HEK293T (cell line): ENCODE results near the gene KCNF1.

ENCODE experiments used
- CTCF ChIA-PET: fragments of 350-600 bp; formaldehyde crosslinking; extraction: SDS; loops from one replicate; lab custom pipeline; 2021; ENCODE audit warnings: antibody characterized with exemption, inconsistent platforms; lab: Yijun Ruan, JAX
- POLR2A ChIA-PET: fragments of 350-600 bp; formaldehyde crosslinking; extraction: SDS; loops from one replicate; lab custom pipeline; 2020; ENCODE audit warnings: antibody characterized with exemption, inconsistent platforms; lab: Yijun Ruan, JAX
- DNase-seq: peaks from one replicate; pipeline ENCODE4 v3.0.0; 2012; ENCODE audit warnings: mixed read lengths; ENCODE audit errors: extremely low spot score
- ARNT ChIP-seq: fragments of 450-650 bp; IDR thresholded peaks from 2 replicates; pipeline ENCODE4 v1.6.1; 2017; ENCODE audit warnings: mild to moderate bottlenecking
- BHLHE40 ChIP-seq: fragments of 450-650 bp; IDR thresholded peaks from 2 replicates; pipeline ENCODE4 v1.6.1; 2016; ENCODE audit warnings: mild to moderate bottlenecking, moderate library complexity, borderline replicate concordance
- CTBP1 ChIP-seq: fragments of 450-650 bp; IDR thresholded peaks from 2 replicates; pipeline ENCODE4 v1.6.1; 2016; ENCODE audit warnings: borderline replicate concordance
- ELF4 ChIP-seq: fragments of 450-650 bp; IDR thresholded peaks from 2 replicates; pipeline ENCODE4 v1.6.1; 2017; ENCODE audit warnings: antibody characterized with exemption
- FOXA1 ChIP-seq: fragments of 450-650 bp; IDR thresholded peaks from 2 replicates; pipeline ENCODE4 v1.6.1; 2016; ENCODE audit warnings: mild to moderate bottlenecking
- FOXK2 ChIP-seq: fragments of 450-650 bp; IDR thresholded peaks from 2 replicates; pipeline ENCODE4 v1.6.1; 2016; ENCODE audit warnings: mild to moderate bottlenecking
- FOXM1 ChIP-seq: fragments of 450-650 bp; IDR thresholded peaks from 2 replicates; pipeline ENCODE4 v1.6.1; 2017; ENCODE audit warnings: mild to moderate bottlenecking, borderline replicate concordance
- HDGF ChIP-seq: fragments of 450-650 bp; IDR thresholded peaks from 2 replicates; pipeline ENCODE4 v1.6.1; 2017; ENCODE audit warnings: antibody characterized with exemption, borderline replicate concordance
- L3MBTL2 ChIP-seq: fragments of 450-650 bp; conservative IDR thresholded peaks from 2 replicates; pipeline ENCODE4 v1.6.1; 2016; ENCODE audit warnings: mild to moderate bottlenecking
- LEF1 ChIP-seq: fragments of 450-650 bp; IDR thresholded peaks from 2 replicates; pipeline ENCODE4 v1.6.1; 2017; ENCODE audit warnings: mild to moderate bottlenecking, borderline replicate concordance
- NFRKB ChIP-seq: fragments of 450-650 bp; IDR thresholded peaks from 2 replicates; pipeline ENCODE4 v1.6.1; 2016; ENCODE audit warnings: mild to moderate bottlenecking, moderate library complexity
- PKNOX1 ChIP-seq: fragments of 450-650 bp; IDR thresholded peaks from 2 replicates; pipeline ENCODE4 v1.6.1; 2016
- SP1 ChIP-seq: fragments of 450-650 bp; IDR thresholded peaks from 2 replicates; pipeline ENCODE4 v1.6.1; 2017
- SUZ12 ChIP-seq: fragments of 450-650 bp; IDR thresholded peaks from 2 replicates; pipeline ENCODE4 v1.6.1; 2016; ENCODE audit warnings: mild to moderate bottlenecking
- TARDBP ChIP-seq: fragments of 450-650 bp; IDR thresholded peaks from 2 replicates; pipeline ENCODE4 v1.6.1; 2016
- ZNF384 ChIP-seq: fragments of 450-650 bp; IDR thresholded peaks from 2 replicates; pipeline ENCODE4 v1.6.1; 2016

The KCNF1 gene

GRCh38 chr2:10865841-10866240 is 45.9 kb upstream of the KCNF1 start:
- no peak for DNase-seq
- ChIA-PET CTCF (interaction anchor here (1.7 kb wide), 1 partner anchor 30 kb away, joined by 6 read pairs; no protein-coding TSS in a partner anchor), POLR2A (no interaction called here)
- TF ChIP-seq FOXA1 (no peak), ZNF384 (no peak), ARNT (no peak), SP1 (no peak), SUZ12 (no peak), HDGF (no peak), CTBP1 (no peak), FOXM1 (no peak), LEF1 (no peak), ELF4 (no peak), BHLHE40 (no peak), PKNOX1 (no peak), FOXK2 (no peak)

- TF ChIP-seq BHLHE40 (no peak), TARDBP (no peak), SUZ12 (no peak)
- CTCF ChIA-PET = interaction anchor here (1.7 kb wide), 1 partner anchor 35 kb away, joined by 6 read pairs; no protein-coding TSS in a partner anchor
- DNase-seq = no peak
- POLR2A ChIA-PET = interaction anchor here (1.5 kb wide), 1 partner anchor 9 kb away, joined by 4 read pairs; no protein-coding TSS in a partner anchor
These were observed 43.9 kb upstream of the KCNF1 start for GRCh38 chr2:10867692-10868420.

GRCh38 chr2:10868465-10869314 is 43.0 kb upstream of the KCNF1 start:
- ChIA-PET CTCF (no interaction called here), POLR2A (interaction anchor here (1.5 kb wide), 1 partner anchor 8 kb away, joined by 4 read pairs; no protein-coding TSS in a partner anchor)
- DNase-seq = no peak
- TF ChIP-seq SP1 (no peak), BHLHE40 (no peak), NFRKB (no peak), FOXM1 (no peak), TARDBP (no peak), L3MBTL2 (no peak), ARNT (no peak), FOXK2 (no peak), ELF4 (no peak), HDGF (no peak), LEF1 (no peak), FOXA1 (no peak), PKNOX1 (no peak), CTBP1 (no peak), SUZ12 (no peak), ZNF384 (no peak)

- CTCF ChIA-PET = no interaction called here
- no peak for TF ChIP-seq SUZ12
- no peak for TF ChIP-seq CTBP1
- no peak for TF ChIP-seq FOXA1
- no peak for TF ChIP-seq FOXK2
- no peak for TF ChIP-seq FOXM1
- no peak for TF ChIP-seq PKNOX1
- no peak for TF ChIP-seq TARDBP
- no peak for TF ChIP-seq BHLHE40
- no peak for TF ChIP-seq SP1
- TF ChIP-seq L3MBTL2 = no peak
- no peak for TF ChIP-seq HDGF
- no peak for TF ChIP-seq NFRKB
- no peak for TF ChIP-seq LEF1
- TF ChIP-seq ELF4 = no peak
- no peak for TF ChIP-seq ARNT
- TF ChIP-seq ZNF384 = no peak
- POLR2A ChIA-PET = no interaction called here
- no peak for DNase-seq
These were observed 39.8 kb upstream of the KCNF1 start for GRCh38 chr2:10871978-10872377.

- POLR2A ChIA-PET = no interaction called here
- CTCF ChIA-PET = no interaction called here
- DNase-seq = no peak
- TF ChIP-seq L3MBTL2 (no peak), TARDBP (no peak), ARNT (no peak), FOXM1 (no peak), ELF4 (no peak)
These were observed 38.6 kb upstream of the KCNF1 start for GRCh38 chr2:10873171-10873570.
